NOMO-1 treated with DMSO at 0.1 percent for 48 hours (cell line): ENCODE data around the gene RALGAPA2.

Source experiments
- DNase-seq: peaks from one replicate; lab custom pipeline; 2025; ENCODE audit not compliant: unreplicated experiment; lab: John Stamatoyannopoulos, UW

The RALGAPA2 gene

DNA sequence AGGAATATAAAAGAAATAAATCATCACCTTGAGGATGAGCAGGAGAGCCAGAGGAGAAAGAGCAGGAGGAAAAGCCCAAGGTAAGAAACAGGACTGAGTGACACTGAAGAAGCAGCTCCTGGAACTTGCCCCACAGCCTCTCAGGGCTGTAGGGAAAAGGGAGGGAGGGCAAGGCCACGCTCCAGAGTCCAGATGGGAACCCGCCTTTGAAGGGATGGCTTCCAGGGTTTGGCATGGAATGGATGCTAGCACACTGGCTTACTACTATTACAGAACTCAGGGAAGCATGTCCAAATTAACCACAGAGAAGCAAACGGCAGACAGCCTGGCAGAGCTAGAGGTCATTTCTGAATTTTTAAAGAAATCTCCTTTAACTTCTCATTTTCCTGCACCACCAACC is 26.8 kb downstream of the RALGAPA2 start:
- no peak for DNase-seq

DNA sequence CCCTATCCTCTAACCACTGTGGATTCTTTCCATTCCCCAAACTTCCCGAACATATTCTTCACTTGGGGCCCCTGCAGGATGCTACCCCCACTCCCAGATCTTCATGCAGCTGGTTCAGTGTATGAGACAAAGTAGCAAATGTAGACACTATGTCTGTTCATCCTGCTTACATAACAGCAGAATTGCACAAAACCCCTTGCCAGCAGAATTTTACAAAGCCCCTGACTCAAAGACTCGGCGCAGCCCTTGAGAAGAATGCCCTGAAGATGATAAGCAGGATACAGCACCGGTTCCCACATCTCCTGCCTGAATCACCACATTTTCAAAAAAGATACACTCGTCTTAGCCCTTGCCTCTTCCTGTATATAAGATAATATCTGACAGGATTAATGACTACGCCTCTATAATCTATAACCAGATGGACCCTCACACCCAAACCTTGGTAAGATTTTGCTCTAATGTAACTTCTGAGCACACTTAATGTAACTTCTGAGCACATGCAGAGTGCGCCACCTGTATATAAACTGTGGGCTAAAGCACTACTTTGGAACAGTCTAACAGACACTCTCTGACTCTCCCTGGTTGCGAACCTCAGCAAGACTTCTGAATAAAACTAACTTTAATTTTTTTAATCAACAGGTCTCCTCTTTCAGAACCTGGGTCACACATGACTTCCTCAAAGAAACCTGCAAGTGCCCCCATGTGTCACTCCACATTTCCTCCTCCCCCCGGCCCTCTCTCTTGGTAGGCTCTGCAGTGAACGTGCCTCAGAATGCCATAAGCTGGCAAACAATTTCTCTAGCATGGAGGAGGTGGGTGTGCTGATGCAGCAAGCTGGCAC is 28.7 kb downstream of the RALGAPA2 start:
- DNase-seq: no peak

DNA sequence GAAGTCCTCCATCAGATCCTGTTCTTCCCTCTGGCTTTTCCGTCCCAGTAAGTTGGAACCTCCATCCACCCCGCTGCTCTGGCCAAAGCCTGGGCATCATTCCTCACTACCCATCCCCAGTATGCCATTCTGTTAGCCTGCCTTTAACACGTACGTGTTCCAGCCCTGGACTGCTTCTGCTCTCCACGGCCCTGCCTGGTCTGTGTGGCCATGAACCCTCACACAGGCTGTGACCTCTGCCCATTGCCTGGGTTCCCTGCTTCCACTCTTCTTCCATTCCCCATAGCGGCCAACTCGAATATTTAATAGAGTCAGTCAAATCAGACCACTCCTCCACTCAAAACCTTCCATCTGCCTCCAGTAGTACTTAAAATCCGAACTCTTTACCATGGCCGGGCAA is 29.4 kb downstream of the RALGAPA2 start:
- DNase-seq: no peak

DNA sequence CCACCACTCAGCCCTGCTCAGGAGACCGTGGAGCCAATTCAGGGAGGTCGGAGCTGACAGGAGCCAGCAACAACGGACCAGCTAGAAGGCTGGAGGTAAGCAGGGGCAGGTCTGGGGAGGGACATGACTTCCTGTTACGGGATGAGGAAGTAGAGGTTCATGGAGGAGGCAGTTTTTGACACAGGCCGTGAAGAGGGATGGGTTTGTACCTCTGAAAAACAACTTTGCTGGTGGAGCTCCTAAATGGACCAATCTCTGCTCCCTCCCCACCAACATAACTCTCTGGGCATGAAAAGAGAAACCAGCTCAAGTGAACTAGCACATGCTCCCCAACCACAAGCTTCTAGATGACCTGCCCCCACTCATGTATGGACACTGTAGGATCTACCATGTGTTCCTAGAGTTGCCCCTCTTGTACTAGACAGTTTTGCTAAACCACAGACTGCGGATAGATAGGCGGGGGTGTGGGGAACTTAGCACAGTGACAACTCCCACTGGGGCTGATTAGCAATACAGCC is 31.4 kb downstream of the RALGAPA2 start:
- DNase-seq: peak; percentile 73

DNA sequence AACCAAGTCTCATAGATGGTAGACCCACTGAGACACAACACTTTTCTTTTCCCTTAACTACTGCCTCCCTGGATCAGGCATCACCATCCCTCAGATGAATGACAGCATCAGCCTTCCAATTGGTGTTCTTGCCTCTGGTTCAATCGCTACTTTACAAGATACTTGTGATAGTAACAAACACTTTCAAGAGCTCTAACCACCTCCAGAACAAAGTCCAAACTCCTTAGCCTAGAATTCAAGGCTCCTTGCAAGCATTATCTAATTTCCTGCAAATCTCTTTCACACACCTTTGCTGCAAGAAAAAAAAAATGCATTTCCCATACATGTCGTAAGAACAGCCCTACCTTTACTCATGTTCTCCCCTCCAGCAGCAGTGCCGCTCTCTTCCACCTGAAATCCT is 33.1 kb downstream of the RALGAPA2 start:
- no peak for DNase-seq

DNA sequence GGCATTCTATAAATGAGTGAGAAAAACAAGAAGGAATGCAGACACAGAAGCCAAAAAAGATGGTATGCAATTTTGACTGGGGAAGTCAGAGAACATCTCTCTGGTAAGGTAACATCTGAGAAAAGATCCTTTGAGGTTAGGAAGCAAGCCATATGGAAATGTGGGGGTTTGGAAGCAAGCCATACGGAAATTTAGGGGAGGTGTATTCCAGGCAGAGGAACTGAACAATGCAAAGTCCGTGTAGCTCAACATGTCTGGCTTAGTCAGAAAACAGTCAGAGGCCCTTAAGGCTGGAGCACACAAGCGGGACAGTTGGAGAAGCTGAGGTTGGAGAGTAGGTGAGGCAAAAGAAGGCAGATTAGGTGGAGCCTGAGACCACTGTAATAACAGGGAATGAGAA is 35.3 kb downstream of the RALGAPA2 start:
- DNase-seq: no peak

DNA sequence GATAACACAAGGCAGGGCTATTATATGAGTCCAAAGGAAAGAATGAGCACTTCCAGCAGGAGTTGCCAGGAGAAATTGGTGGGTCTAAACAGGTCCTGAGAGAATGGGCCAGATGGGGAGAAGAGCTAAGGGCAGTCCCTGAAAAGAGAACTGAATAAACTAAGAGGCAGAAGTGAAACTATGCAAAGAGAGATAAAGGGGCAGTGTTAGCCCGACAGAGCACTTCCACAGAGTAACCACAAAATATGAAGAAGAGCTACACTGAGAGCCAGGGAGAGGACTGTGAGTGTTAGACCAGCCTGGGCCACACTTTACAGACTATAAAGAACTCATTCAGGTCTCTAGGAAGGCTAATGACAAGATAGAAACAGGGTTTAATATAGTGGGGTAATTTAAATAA is 43.8 kb downstream of the RALGAPA2 start:
- peak; percentile 96 for DNase-seq

DNA sequence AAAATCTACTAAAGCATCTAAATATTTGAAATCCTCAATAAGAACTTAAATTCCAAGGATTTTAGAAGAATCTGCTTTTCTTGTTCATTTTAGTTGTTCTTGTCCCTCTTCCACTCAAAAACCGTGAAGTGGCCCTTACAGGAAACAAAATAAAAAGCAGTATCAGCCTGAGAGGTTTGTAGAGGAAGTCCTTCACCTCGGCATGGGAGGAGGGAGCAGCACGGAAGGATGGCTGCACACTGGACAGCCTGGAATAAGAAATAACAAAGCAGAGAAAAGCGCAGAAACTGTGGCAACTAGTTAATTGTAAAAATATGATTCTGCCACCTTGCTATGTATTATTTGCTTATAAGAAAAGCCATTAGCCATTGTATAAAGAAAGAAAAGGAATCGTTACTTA is 46.1 kb downstream of the RALGAPA2 start:
- peak; percentile 42 for DNase-seq

DNA sequence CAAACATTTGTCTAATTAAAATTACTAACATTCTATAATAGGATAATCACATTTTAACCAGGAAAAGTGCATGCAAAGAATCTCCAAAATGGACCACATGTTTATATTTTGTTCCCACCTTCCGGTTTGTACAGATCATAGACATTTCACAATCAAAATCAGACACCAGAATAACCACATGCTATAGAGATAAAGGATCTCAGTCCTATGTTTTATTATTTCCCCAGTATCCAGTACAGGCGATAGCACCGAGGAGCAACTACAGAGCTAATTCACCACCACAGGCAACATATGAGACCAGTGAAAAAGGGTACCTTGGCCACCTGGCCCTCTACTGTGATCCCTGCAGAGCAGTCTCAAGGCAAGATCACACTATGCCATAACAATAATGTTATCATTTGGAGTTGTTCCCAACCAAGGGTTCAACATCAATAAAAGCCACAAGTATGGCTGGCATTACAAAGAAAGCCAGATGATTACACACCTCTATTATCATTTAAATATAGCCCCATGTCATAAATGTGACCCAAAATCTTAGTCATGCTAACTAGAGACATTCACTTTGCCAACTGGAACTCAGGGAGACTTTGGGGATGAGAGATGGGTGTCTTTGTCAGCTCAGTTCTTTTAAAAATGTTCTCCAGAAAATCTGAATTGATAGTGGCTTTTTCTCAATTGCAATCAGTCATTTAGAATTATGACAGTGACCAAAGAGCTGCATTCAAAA is 46.7 kb downstream of the RALGAPA2 start:
- DNase-seq: no peak

DNA sequence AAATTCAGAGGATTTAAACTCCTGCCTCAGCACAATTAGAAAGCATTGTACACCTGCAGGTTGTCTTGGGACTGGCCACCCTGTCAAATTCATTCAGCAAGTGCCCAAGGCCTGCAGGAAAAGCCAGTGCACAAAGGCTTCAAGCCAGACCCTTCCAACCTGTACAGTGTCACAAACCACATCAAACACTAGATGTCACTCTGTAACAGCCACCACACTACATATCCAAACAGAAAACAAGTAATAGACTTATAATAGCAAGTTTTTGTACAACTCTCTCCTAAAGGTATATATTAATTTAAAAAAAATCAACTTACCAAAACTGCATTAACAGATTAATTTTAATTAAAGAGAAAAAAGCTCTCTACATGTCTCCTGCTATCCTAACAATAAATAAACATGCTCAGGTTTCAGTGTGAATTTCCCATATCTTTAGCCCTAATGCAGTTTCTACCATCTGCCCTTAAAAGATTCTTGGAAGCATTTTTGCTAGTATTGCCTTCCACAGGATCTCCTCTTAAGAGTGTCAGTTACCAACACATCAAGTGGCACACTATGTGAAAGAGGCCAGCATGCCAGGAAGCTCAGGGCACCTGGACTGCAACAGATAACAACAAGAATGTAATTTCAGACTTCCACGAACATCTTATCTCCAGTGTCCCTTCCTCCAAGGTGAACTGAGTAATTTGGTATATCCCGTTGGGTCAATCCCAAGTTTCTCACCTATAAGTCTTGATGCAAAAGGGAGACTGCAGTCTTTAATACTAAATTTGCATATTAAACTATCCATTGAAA is 47.5 kb downstream of the RALGAPA2 start:
- peak; percentile 37 for DNase-seq

DNA sequence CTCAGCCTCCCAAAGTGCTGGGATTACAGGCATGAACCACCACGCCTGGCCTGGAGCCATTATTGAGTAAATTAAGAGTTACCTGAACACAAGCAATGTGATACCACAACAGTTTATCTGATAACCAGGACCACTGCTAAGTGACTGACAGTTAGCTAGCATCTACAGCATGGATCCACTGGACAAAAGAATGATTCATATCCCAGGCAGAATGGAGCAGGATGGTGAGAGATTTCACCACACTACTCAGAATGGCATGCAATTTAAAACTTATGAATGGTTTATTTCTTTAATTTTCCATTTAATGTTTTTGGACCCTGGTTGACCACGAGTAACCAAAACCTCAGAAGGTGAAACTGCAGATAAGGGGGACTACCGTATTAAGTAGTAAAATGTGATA is 48.6 kb downstream of the RALGAPA2 start:
- no peak for DNase-seq

DNA sequence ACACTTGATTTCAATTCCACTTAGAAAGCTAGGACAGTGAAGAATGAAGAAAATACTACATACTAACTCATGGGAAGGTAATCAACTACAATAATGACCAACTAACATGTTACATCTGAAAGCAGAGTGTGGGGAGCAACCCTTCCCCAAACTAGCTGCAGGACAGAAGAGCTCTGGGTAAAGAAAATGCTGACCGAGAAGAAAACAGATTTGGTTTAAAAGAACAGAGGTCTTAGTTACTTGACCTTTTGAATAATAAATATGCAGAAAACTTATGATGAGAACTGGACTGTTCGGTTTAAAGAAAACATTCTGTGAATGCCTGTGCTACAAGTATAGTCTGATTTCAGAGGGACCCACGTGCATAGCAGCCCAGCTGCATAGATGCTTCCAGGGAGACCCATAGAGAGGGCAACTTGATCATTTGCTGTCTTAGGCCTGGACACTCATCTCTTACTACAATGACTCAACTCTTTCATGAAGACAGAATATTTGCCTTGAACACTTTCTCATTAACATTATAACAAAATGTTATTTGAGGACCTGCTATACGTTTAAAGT is 53.5 kb downstream of the RALGAPA2 start:
- no peak for DNase-seq

DNA sequence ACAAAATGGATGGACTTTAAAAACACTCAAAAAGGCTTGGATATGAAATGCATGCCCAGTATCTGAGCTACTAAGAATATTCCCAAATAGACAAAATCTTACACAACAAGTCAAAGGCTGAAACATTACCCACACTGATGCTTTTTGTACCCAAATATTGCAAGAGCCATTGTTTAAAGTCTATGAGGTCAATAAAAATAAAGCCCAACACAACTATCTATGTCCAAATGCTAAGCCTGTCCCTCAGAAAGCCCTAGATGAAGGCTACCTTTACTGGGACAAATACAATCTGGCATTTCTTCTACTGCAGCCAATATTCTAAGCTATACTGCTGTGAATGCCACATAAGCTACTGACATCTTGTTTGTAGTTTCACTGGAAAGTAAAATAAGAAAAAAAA is 54.3 kb downstream of the RALGAPA2 start:
- DNase-seq: no peak

DNA sequence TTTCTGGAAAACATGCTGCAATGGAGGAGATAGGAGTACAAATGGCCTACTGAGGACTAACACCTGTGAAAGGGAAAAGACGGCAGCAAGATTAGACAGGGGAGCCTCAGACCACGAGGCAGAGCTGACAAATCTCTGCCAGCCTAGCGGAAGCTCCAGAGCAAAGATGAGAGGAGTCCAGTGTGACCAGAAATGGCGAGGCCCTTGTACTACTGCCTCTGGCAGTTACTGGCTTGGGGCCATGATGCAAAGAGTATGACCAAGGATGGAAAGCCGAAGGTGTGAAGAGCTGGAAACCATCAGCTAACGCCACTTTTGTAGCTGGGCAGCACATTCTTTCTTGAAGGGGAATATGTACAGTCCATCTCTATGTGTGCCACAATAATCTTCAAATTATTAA is 55.4 kb downstream of the RALGAPA2 start:
- DNase-seq: no peak

DNA sequence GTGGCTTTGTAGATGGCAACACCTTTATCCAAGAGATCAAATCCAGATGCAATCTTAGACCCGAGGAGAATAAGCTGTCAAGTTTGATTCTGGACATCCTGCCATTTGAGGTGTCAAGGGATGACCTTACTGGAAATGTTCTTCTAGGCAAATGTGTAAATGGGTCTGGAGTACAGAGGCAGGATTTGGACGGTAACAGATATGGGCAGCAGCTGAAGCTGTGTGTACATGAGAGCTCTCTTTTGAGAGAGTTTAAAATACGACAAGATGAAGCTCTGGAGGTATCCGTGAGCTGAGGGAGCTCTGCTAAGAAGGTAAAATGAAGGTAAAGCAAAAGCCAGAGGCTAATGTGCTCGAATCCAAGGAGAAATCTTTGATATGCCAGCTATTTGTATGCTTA is 56.6 kb downstream of the RALGAPA2 start:
- DNase-seq: no peak

DNA sequence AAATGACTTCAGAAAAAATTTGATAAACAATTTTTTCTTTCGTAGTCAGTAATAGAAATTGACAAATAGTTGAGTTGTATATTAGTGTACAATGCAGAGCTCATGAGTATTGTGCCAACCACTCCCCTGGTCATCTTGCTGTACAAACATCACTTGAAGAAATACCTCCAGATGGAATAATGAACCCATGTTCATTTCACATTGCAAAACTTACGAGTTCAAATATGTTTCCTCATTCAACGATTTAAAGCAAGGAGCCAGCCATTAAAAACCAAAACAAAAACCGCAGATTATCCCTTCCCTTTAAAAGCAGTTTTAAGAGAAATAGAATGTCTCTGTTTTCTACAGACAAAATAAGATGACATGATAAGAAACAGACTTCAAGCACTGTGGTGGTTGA is 62.5 kb downstream of the RALGAPA2 start:
- peak; percentile 54 for DNase-seq

DNA sequence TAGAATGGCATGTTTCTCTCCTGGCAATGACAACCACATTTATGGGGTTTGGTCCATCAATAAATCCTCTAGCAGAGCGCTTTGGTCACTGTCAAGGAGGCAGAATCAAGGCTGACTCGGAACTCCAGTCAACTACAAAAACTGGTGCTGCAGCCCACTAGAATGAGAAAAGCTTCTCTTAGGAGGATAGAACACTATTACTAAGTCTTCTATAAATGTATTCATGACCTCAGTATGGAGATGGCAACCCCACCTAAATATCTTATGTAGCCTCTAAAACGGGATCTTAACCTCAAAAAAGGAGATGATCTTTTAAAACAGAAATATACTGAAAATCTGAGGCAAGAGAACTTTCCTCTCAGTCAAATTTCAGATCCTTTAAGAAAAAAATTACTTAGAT is 68.5 kb downstream of the RALGAPA2 start:
- DNase-seq: no peak

DNA sequence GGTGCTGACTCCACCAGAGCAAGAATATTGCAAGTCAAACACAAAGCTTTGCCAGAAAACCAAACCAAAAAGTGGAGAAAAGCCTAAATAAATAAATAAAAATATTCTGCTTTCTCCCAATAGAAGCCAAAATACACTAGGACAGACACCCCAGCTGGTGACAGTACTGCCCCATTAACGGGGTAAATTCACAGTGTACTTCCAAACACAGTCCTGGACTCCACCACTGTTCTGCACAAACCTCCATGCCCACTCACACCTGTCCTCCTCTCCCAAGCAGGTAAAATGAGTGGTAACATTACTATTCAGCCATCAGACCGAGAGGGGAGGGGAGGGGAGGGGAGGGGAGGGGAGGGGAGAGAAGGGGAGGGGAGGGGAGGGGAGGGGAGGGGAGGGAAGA is 70.7 kb downstream of the RALGAPA2 start:
- no peak for DNase-seq

DNA sequence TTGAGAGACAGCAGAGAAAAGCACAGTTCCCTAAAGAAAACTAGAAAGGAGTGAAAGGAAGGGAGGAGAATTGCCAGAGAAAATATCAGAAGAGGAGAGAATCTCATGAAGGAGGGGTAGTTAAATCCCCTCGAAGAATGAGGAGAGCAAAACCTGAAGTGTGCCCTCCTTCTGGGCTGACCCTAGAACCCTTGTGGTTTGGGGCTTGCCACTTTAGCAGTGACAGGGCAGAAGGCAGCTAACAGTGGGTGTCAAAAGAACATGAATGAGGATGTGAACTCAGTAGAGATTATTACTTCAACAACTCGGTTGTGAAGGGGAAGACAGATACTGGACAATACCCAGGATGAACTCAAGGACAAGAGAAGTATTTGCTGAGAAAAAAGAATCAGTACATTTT is 73.6 kb downstream of the RALGAPA2 start:
- DNase-seq: no peak

DNA sequence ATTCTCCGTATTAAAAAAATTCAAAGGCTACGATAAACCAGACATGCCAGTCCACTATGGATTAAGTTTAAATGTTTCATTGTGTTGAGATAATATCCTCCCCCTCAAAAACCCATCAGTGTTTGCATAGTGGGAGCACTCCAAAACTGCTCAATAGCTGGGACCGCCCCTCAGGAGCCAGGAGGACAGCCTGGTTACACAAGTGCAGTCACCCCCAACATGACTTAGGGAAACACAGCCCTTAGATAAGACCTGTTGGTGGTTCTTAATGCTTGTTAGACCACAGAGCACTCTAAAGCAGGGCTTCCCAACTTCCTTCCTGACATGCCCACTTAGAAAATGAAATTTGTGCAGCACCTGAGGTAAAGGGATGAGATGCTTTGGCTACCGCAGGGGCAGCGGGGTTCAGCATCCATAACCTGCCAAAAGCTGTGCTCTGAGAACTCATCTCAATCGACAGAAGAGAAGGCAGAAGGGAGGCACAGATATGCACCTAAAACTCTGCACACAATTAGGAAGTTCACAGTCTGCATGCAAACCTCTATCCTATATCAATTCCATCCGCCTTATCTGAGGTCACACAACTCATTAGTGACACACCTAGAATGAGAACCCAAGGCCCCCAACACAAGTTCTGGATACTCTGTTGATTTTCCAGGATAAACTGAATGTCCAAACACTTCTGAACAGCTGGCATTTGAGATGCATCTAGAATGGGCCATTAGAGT is 74.3 kb downstream of the RALGAPA2 start:
- DNase-seq: no peak

DNA sequence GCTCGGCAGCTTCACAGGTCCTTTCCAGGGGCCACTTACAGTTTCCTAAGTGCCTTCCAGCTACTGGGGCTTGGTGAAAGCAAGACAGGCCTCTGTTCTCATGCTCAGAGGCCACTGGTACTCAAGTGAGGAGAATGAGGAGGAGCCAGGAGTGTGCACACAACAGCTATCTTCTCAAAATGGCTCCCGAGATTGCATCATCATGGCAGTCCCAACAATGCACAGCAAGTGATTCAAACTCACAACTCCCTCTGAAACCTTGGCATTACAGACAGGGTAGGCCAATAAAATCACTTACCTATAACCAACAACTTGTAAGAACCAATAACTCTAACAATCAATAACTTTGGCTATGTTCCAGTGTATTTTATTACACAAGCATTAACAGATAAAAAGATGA is 77.4 kb downstream of the RALGAPA2 start:
- DNase-seq: no peak
